GM18520 (cell line): ENCODE measurements around the gene WDR33.

ENCODE experiments used
- ATAC-seq: cut with Tn5 transposase; IDR thresholded peaks from one replicate; pipeline ENCODE4 v1.9.1; 2021; ENCODE audit not compliant: unreplicated experiment

The WDR33 gene

DNA sequence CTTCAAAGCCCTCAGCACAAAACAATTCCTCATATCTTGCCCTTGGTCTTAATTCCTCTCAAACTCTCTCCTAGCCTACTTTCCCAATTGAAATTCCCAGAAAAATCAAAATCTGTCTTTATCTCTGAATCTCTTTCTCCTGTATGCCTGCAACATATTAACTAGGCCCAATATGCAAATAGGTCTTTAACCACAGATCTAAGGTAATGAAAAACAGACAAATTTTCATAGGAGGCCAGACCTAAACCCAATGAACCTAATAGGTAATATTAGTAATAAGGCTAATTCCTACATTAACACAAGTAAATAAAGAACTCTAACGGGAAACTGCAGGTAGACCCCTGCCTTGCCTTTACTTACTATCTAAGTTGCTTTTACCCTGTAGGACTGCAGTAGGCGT lies 41.4 kb downstream of the WDR33 start:
- no peak for ATAC-seq

DNA sequence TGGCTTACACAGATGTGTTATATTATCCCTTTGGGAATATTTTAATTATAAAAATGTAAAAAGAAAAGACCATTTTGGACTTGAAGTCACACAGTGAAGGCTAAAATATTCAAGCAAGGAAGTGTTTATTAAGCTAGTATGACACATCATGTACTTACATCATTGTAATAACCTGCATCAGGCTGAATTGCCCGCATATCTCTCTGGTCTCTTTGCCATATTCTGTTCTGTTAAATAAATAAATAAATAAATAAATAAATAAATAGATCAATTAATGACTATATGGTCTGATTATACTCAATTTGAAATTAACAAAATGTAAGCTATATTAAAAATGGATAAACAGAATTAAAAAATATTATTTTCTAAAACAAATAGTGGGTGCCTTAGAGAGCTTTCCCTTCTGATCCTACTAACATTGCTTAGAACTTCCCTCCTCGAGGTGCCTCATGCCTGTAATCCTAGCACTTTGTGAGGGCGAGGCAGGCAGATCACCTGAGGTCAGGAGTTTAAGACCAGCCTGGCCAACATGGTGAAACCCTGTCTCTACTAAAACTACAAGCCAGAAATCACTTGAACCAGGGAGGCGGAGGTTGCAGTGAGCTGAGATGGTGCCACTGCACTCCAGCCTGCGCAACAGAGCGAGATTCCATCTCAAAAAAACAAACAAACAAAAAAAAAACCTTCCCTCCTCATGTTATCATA lies 42.0 kb downstream of the WDR33 start:
- ATAC-seq = no peak

DNA sequence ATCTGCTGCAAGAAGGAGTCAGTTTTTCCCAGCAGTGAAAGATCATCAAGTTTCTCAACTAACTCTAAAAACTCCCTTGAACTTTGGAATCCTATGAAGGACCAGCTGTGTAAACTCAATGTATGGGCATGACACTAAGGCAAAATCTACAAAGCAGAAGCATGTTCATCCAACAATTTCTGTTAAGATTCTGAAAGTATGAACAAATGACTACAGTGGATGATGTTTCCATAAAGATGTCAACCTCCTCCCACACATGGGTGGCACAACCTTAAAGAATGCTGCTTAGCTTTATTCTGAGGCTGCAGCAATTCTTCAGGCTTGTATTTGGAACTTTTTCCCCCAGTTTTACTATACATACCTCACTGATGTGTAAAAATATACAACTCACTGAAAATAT lies 47.2 kb downstream of the WDR33 start:
- no peak for ATAC-seq

DNA sequence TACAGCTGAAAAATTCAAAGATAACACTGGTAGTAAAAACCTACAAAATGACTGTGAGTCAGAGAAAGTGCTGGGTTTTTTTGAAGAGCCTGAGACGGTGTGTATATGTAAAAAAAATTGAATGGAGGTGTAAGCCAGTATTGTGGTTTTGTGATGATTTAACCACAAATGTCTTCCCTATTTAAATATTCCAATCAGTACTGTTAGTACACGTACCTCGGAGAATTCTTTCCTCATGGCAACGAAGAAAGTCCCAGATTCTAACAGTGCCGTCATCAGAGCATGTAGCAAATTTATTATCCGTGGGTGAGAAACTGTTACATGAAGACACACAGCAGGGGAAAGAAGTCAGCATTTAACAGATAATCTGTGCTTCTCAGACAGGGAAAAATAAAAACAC lies 48.1 kb downstream of the WDR33 start:
- ATAC-seq = no peak

- ATAC-seq = no peak
Observed at GRCh38 chr2:127762441-127762840, 48.5 kb downstream of the WDR33 start.

DNA sequence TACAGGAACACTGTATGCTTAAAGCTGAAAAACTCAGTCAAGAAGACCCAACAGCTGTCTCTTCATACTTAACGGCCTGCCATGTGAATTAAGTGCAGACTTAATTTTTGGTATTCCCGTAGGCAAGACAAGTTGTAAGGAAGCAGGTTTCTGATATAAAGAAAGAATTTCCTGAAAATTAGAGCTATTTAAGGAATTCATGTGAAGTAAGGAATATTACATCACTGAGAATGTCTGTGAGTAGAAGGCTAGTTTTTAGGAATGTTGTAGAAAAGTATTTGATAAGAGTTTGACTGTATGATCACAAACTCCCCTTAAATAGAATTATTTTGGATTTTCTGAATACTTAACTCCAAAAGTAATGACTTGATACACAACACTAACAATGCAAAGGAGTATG lies 51.0 kb downstream of the WDR33 start:
- no peak for ATAC-seq

GRCh38 chr2:127754186-127754585 lies 56.8 kb downstream of the WDR33 start:
- ATAC-seq = no peak

DNA sequence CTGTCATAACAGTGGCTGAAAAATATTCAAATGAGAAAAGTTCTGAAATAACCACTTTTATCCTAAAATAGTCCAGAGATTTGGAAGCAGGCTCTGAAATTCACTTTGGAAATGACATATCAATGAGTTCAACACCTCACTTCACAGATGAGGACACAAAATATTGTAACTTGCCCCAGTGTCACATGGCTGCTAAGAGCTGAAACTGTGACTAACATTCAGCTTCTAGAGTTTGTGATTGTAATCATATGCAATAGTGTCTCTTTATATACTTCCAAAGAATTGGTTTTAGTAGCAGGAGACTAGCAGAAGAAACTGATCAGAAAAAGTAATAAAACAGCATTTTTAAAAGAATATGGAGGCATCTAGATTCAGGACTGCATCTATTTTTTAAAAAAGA lies 57.6 kb downstream of the WDR33 start:
- ATAC-seq = no peak

GRCh38 chr2:127749537-127749936 lies 61.4 kb downstream of the WDR33 start:
- peak; percentile 98 for ATAC-seq

DNA sequence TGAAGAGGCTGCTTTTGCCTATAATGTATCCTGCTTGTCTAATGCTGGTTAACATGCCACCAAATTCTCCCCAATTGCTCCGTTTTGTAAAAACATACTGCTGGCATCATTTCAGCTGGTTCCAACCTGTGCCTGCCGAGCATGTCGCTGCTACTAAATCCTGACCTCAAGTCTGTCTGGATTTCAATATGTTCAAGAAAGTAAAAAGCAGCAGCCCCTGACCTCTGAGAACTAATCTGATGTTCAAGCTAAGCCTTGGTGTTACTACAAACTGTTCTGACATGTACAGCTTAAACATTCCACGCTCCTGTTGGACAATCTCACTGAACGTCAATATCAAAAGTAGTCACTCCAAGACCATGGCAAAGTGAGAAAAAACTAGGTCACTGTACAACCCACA lies 63.4 kb downstream of the WDR33 start:
- no peak for ATAC-seq

GRCh38 chr2:127743477-127744026 lies 67.4 kb downstream of the WDR33 start:
- ATAC-seq = peak; percentile 66

DNA sequence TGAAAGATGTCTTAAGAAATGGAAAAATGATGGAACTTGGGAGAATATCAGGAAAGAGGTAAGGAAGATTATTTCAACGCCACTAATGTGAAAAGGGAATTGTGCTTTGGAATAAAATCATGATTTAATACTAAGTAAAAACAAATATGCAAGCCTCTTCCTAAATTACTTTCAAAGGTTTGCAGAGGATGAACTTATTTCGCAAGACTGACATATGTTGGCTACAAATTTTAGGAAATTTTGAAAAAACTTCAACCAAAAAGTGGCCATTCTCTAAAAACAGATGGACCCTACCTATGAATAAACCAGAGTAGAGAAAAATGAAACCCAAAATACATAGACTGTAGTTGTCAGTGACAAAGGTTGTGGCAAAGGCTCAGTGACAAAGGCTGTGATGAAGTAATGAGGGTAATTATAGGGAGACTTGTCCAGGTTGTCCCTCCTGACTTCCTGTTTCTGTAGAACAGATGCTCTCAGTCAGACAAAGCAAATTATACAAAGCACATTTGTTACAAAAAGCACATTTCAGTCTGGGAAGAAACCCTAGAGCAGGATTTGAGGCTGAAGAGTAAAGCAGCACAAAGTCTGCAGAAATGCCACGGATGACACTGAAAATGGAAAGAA lies 70.2 kb downstream of the WDR33 start:
- no peak for ATAC-seq

GRCh38 chr2:127739800-127740199 lies 71.2 kb downstream of the WDR33 start:
- no peak for ATAC-seq

DNA sequence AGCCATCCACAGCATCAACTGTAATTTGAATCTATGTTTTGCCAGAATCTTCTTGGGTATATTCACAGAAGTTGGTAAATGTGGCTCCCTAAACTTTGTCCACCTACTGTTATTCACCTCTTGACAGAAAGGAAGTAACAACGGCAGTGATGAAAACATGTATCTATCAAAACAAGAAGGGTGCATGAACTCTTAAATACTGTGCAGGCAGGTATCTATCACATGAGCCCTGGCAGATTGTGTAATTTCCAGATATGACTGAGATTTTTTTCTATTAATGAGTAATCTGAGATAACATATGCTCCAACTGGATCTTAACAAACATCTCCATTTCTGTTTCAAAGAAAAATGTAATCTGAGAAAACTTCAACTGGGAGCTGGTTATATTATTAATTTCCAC lies 73.1 kb downstream of the WDR33 start:
- ATAC-seq = peak; percentile 30

- ATAC-seq = peak; percentile 43
Observed at GRCh38 chr2:127735537-127736399, 75.2 kb downstream of the WDR33 start.

DNA sequence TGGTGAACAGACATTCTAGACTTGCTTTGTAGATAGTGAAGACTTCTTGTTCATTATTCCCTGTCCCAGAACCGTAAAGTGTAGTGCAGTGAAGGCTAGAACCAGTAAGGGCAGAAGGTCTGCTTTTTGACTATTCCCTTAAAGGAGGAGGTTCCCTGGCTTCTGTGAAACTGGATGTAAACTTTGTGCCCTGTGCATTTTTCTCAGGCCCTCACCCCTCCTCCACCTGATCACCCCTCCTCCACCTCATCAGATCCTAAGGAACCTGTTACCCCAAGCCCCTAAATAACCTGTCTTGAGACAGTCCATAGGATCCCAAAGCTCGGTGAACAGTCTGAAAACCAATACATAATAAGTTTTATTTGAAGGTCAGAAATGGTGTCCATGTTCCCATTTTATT lies 75.9 kb downstream of the WDR33 start:
- no peak for ATAC-seq

DNA sequence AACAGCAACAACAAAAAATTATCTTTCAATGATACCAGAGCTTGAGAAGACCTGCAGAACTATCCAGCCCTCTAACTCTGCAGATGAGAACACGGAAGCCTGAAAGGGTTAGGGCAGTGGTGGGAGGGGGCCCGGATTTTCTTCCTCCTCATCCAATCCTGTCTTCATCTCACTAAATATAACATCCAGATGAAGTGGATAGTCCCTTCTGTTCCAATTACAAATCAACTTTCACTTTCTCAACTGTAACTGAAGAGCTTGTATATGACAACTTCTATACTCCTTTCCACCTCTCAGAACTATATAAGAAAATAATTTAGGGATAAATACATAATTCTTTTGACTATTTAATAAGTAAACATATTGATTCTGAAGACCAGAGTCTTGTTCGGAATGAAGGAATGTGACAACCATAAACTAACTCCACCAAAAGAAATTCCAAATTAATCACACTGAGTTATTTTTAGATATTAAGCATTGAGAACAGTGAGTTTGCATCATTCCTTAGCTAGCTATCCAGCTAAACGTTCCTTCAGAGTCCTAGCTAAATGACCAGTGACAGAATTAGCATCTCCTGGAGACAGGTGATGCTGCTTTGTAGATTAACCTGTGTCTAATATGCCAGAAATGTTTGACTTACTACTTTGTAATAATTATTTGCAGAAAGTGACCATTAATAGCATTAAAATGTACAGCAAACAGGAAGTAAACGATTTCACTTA lies 77.0 kb downstream of the WDR33 start:
- no peak for ATAC-seq

- ATAC-seq = no peak
Observed at GRCh38 chr2:127733113-127733815, 77.7 kb downstream of the WDR33 start.

GRCh38 chr2:127726158-127726880 lies 84.7 kb downstream of the WDR33 start:
- ATAC-seq = no peak

DNA sequence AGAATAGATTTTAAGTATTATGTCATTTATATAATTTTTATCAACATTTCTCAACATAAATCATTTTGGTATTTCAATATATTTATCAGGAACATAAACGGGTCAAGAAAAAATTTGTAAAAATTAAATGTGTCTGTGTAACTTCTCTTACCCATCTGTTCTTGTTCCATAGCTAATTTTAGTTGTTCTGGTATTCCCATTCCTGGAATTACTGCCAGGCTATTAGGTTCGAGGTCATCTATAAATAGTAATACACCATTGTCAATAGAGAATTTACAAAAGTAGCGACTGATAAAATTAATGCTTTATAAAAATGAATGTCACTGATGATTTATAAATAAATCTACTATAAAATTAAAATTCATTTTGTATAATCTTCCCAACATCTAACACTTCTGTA lies 88.2 kb downstream of the WDR33 start:
- no peak for ATAC-seq
